Middle frontal gyrus (tissue), 1 donor: ENCODE results near the gene SLIT3.

Experiments
- DNase-seq: peaks from one replicate; pipeline ENCODE4 v3.0.0-alpha.2; 2015; ENCODE audit warnings: low spot score; ENCODE audit errors: extremely low spot score

Gene SLIT3

GRCh38 chr5:168680395-168680794 lies 620.5 kb downstream of the SLIT3 start:
- DNase-seq: no peak

- DNase-seq: peak; percentile 27
These were observed 621.4 kb downstream of the SLIT3 start for GRCh38 chr5:168679515-168679920.

- DNase-seq: no peak
These were observed 624.4 kb downstream of the SLIT3 start for GRCh38 chr5:168676501-168676900.

GRCh38 chr5:168675883-168676408 lies 625.0 kb downstream of the SLIT3 start:
- DNase-seq: no peak

GRCh38 chr5:168674893-168675482 lies 626.0 kb downstream of the SLIT3 start:
- no peak for DNase-seq

- DNase-seq: no peak
These were observed 628.1 kb downstream of the SLIT3 start for GRCh38 chr5:168672888-168673287.

- no peak for DNase-seq
These were observed 628.9 kb downstream of the SLIT3 start for GRCh38 chr5:168672016-168672415.

GRCh38 chr5:168670881-168671575 lies 629.9 kb downstream of the SLIT3 start:
- DNase-seq: no peak

GRCh38 chr5:168669668-168670378 lies 631.1 kb downstream of the SLIT3 start:
- no peak for DNase-seq

- no peak for DNase-seq
These were observed 631.8 kb downstream of the SLIT3 start for GRCh38 chr5:168669156-168669555.

- no peak for DNase-seq
These were observed 632.9 kb downstream of the SLIT3 start for GRCh38 chr5:168668078-168668477.

GRCh38 chr5:168667301-168667840 lies 633.6 kb downstream of the SLIT3 start:
- DNase-seq: no peak

- DNase-seq: no peak
These were observed 634.6 kb downstream of the SLIT3 start for GRCh38 chr5:168666356-168666755.

- no peak for DNase-seq
These were observed 637.5 kb downstream of the SLIT3 start for GRCh38 chr5:168663276-168664004.

- no peak for DNase-seq
These were observed 639.1 kb downstream of the SLIT3 start for GRCh38 chr5:168661593-168662485.

GRCh38 chr5:168660691-168661090 lies 640.2 kb downstream of the SLIT3 start:
- DNase-seq: no peak

- DNase-seq: no peak
These were observed 641.6 kb downstream of the SLIT3 start for GRCh38 chr5:168659286-168659847.

- no peak for DNase-seq
These were observed 642.5 kb downstream of the SLIT3 start for GRCh38 chr5:168658394-168658793.

- no peak for DNase-seq
These were observed 644.3 kb downstream of the SLIT3 start for GRCh38 chr5:168656633-168657032.

- DNase-seq: no peak
These were observed 645.6 kb downstream of the SLIT3 start for GRCh38 chr5:168655316-168655715.
